ENCODE data around the gene MYF6. TPM values are rescaled to one million over a fixed set of nuclear protein-coding genes. Genes with fewer than 3 reads are reported as not detected.

Gene MYF6
- total and polyA plus RNA-seq, 7 donors: not detected

- intact Hi-C loops (cut with DNase I): no loop called here
- no peaks in the 10 kb centered on the region for H3K27me3 ChIP-seq
- no peaks in the 10 kb centered on the region for H3K4me1 ChIP-seq
- 73 to 74% methylated on average over 6 of the region's 6 CpGs for WGBS, 2 donors
- TF ChIP-seq POLR2AphosphoS5 (IDR thresholded peaks at IDR 0.05) (no peak), CTCF (IDR thresholded peaks at IDR 0.05) (no peak), EP300 (IDR thresholded peaks at IDR 0.05) (no peak), POLR2A (IDR thresholded peaks at IDR 0.05) (no peak)
- no peak overlapping the region for H3K27ac ChIP-seq
- no peaks in the 10 kb centered on the region for H3K9me3 ChIP-seq
- DNase-seq: no peak
- no peak overlapping the region for H3K4me3 ChIP-seq
- no peaks in the 10 kb centered on the region for H3K36me3 ChIP-seq
Observed at GRCh38 chr12:80745851-80746505, 38.5 kb downstream of the MYF6 start.

- no peaks in the 10 kb centered on the region for H3K36me3 ChIP-seq
- no peaks in the 10 kb centered on the region for H3K9me3 ChIP-seq
- no peak for TF ChIP-seq POLR2AphosphoS5 (IDR thresholded peaks at IDR 0.05)
- no peak for TF ChIP-seq CTCF (IDR thresholded peaks at IDR 0.05)
- TF ChIP-seq EP300 (IDR thresholded peaks at IDR 0.05): no peak
- TF ChIP-seq POLR2A (IDR thresholded peaks at IDR 0.05): no peak
- H3K4me3 ChIP-seq: no peak overlapping the region
- DNase-seq: no peak
- no peak overlapping the region for H3K27ac ChIP-seq
- WGBS, 2 donors: 81 to 85% methylated on average over 2 of the region's 2 CpGs
- H3K27me3 ChIP-seq: no peaks in the 10 kb centered on the region
- H3K4me1 ChIP-seq: no peaks in the 10 kb centered on the region
- intact Hi-C loops (cut with DNase I): no loop called here
Observed at GRCh38 chr12:80747800-80748199, 40.4 kb downstream of the MYF6 start.

- intact Hi-C loops (cut with DNase I): no loop called here
- no peaks in the 10 kb centered on the region for H3K9me3 ChIP-seq
- H3K27ac ChIP-seq: no peak overlapping the region
- H3K36me3 ChIP-seq: no peaks in the 10 kb centered on the region
- no peak overlapping the region for H3K4me3 ChIP-seq
- WGBS, 2 donors: 45 to 69% methylated on average over 2 of the region's 2 CpGs
- no peaks in the 10 kb centered on the region for H3K27me3 ChIP-seq
- TF ChIP-seq POLR2A (IDR thresholded peaks at IDR 0.05) (no peak), POLR2AphosphoS5 (IDR thresholded peaks at IDR 0.05) (no peak), EP300 (IDR thresholded peaks at IDR 0.05) (no peak), CTCF (IDR thresholded peaks at IDR 0.05) (no peak)
- H3K4me1 ChIP-seq: no peaks in the 10 kb centered on the region
- DNase-seq: no peak
Observed at GRCh38 chr12:80749456-80749855, 42.0 kb downstream of the MYF6 start.

- H3K27me3 ChIP-seq: no peaks in the 10 kb centered on the region
- intact Hi-C loops (cut with DNase I): no loop called here
Observed at GRCh38 chr12:80752464-80752863, 45.0 kb downstream of the MYF6 start.

More at GRCh38 chr12:80752464-80752863, 45.0 kb downstream of the MYF6 start:
- DNase-seq: no peak
- no peak overlapping the region for H3K4me3 ChIP-seq
- H3K27ac ChIP-seq: no peak overlapping the region
- no peaks in the 10 kb centered on the region for H3K4me1 ChIP-seq
- no peaks in the 10 kb centered on the region for H3K9me3 ChIP-seq
- H3K36me3 ChIP-seq: no peaks in the 10 kb centered on the region
- no peak for TF ChIP-seq EP300 (IDR thresholded peaks at IDR 0.05)
- no peak for TF ChIP-seq POLR2AphosphoS5 (IDR thresholded peaks at IDR 0.05)
- no peak for TF ChIP-seq POLR2A (IDR thresholded peaks at IDR 0.05)
- TF ChIP-seq CTCF (IDR thresholded peaks at IDR 0.05): no peak

Data from sigmoid colon (tissue), 7 donors.